ENCODE data around the gene RBBP5.

The RBBP5 gene

DNA sequence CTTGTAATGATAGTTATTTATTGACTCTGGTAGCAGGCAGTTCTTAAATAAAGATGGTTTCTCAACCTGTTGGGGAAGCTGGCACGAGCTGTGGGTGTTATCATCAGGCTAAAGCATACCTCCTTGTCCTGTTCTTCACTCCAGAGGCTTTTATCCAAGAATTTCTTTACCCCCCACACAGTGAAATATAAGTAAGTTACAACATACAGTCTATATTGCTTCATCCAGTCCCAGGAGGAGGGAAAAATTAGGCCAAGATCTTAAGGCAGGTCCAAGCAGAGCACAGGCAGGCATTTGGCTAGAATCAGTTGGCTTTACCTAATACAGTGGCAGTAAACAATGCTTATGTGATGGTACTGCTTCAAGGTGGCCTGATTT is 43.9 kb downstream of the RBBP5 start:
- in situ Hi-C loops (cut with HindIII; ENCODE audit: low pct_unique_long_range_greater_than_20kb, low sequenced_read_pairs): no loop called here
- DNase-seq (ENCODE audit: low read depth in 1 of 2, low spot score in 1 of 2): no peak
- no peak for TF ChIP-seq JUND (IDR thresholded peaks at IDR 0.05; ENCODE audit: low read depth)

- no peak for DNase-seq (ENCODE audit: low read depth in 1 of 2, low spot score in 1 of 2)
- in situ Hi-C loops (cut with HindIII; ENCODE audit: low pct_unique_long_range_greater_than_20kb, low sequenced_read_pairs): no loop called here
- TF ChIP-seq JUND (IDR thresholded peaks at IDR 0.05; ENCODE audit: low read depth): no peak
Measured at GRCh38 chr1:205077158-205077933, 44.4 kb downstream of the RBBP5 start.

DNA sequence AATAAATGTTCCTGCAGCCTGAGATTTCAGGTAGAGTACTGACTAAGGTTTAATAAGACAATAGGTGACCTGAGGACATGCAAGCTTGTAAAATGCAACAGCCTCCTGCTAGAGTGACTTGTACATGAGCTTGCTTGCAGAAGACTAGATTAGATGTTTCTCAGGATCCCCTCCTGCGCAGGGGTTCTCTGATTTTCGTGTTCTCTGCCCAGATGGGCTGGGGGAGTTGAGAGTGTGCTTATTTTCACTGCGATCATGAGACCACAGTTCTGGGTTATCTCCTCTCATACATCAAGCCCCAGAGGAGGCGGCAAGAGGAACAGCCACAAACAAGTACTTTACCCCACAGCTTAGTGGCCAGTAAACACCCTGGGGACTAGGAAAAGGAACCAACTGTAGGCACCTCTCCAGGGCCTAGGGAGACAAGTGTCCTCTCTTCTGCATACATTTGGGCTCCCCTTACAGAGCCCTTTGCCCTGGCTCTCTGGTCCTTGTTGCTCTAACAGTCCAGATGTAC is 45.5 kb downstream of the RBBP5 start:
- in situ Hi-C loops (cut with HindIII; ENCODE audit: low pct_unique_long_range_greater_than_20kb, low sequenced_read_pairs): no loop called here
- peak in 1 of 2 experiments; percentile 24 for DNase-seq (ENCODE audit: low read depth in 1 of 2, low spot score in 1 of 2)
- TF ChIP-seq JUND (IDR thresholded peaks at IDR 0.05; ENCODE audit: low read depth): no peak

DNA sequence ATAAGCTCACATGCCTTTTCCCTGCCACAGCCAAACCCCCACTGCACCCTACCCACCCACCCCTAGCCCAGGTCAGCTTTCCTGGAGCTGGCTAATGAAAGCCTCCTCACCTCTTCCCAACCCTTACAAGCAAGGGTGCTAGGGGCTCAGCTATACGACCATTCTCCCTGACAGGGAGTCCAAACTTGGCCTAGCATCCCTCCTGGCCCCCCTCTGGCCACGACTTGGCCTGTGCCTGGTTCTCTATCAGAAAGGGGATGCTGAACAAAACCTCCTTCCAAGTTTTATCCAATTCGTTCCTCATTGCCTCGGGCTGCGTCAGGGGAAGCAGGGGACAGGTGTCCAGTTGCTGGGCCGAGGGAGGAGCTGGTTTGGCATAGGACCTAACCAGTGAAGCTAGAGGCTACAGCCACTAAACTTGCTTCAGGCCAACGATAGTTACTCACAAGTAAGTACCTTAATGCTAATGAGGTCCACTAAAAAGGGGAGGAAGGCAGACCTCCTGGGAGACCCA is 46.1 kb downstream of the RBBP5 start:
- no peak for TF ChIP-seq JUND (IDR thresholded peaks at IDR 0.05; ENCODE audit: low read depth)
- in situ Hi-C loops (cut with HindIII; ENCODE audit: low pct_unique_long_range_greater_than_20kb, low sequenced_read_pairs): no loop called here
- DNase-seq (ENCODE audit: low read depth in 1 of 2, low spot score in 1 of 2): no peak

GRCh38 chr1:205074513-205074912 is 47.3 kb downstream of the RBBP5 start:
- in situ Hi-C loops (cut with HindIII; ENCODE audit: low pct_unique_long_range_greater_than_20kb, low sequenced_read_pairs): no loop called here
- DNase-seq (ENCODE audit: low read depth in 1 of 2, low spot score in 1 of 2): no peak
- no peak for TF ChIP-seq JUND (IDR thresholded peaks at IDR 0.05; ENCODE audit: low read depth)

DNA sequence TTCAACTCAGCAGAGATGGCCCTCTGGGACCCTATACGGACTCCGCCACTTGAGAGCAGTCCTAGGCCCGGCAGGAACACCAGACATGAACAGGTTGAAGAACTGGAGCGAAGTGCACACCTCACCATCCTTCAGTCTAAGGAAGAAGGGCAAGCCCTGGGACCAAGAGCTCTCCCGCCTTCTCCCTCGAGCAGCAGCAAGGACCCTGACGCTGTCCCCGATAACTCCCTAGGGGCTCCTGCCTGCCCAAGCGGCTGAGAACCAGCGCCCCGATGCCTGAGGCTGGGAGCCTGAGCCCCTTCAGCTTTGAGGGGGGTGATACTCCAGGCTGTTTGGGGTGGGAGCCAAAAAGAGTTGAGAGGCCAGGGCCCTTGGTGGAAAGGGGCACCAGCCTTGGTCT is 47.7 kb downstream of the RBBP5 start:
- TF ChIP-seq JUND (IDR thresholded peaks at IDR 0.05; ENCODE audit: low read depth): no peak
- DNase-seq (ENCODE audit: low read depth in 1 of 2, low spot score in 1 of 2): no peak
- in situ Hi-C loops (cut with HindIII; ENCODE audit: low pct_unique_long_range_greater_than_20kb, low sequenced_read_pairs): no loop called here

GRCh38 chr1:205073511-205073910 is 48.3 kb downstream of the RBBP5 start:
- no peak for TF ChIP-seq JUND (IDR thresholded peaks at IDR 0.05; ENCODE audit: low read depth)
- no peak for DNase-seq (ENCODE audit: low read depth in 1 of 2, low spot score in 1 of 2)
- in situ Hi-C loops (cut with HindIII; ENCODE audit: low pct_unique_long_range_greater_than_20kb, low sequenced_read_pairs): no loop called here

GRCh38 chr1:205072881-205073280 is 48.9 kb downstream of the RBBP5 start:
- TF ChIP-seq JUND (IDR thresholded peaks at IDR 0.05; ENCODE audit: low read depth): no peak
- DNase-seq (ENCODE audit: low read depth in 1 of 2, low spot score in 1 of 2): no peak
- in situ Hi-C loops (cut with HindIII; ENCODE audit: low pct_unique_long_range_greater_than_20kb, low sequenced_read_pairs): no loop called here

DNA sequence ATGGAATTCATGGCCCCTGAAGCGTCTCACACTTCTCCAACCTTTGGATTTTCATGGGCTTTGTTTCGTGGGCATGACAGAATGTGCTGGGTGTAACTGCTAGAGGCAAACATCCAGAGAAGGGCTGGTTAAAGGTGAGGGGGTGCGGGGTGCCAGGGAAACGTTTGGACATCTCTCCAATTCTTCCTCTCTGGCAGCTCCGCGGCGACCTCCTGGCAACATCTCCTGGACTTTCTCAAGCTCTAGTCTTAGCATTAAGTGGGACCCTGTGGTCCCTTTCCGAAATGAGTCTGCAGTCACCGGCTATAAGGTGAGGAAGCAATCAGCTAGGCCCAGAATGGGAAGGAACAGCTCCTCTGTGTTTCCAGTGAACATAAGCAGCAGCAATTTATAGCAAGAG is 49.5 kb downstream of the RBBP5 start:
- in situ Hi-C loops (cut with HindIII; ENCODE audit: low pct_unique_long_range_greater_than_20kb, low sequenced_read_pairs): no loop called here
- no peak for DNase-seq (ENCODE audit: low read depth in 1 of 2, low spot score in 1 of 2)
- no peak for TF ChIP-seq JUND (IDR thresholded peaks at IDR 0.05; ENCODE audit: low read depth)

DNA sequence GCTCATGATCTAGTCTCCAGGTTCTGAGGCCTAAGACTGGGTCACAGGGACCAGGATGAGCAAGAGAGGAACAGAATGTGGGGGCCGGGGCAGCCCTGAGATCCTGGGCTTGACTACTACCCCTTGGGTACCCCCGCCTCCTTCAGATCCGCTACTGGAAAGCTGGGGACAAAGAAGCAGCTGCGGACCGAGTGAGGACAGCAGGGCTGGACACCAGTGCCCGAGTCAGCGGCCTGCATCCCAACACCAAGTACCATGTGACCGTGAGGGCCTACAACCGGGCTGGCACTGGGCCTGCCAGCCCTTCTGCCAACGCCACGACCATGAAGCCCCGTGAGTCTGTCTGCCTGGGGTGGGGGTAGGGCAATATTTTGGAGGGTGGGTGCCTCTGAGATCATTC is 50.0 kb downstream of the RBBP5 start:
- DNase-seq (ENCODE audit: low read depth in 1 of 2, low spot score in 1 of 2): no peak
- no peak for TF ChIP-seq JUND (IDR thresholded peaks at IDR 0.05; ENCODE audit: low read depth)
- in situ Hi-C loops (cut with HindIII; ENCODE audit: low pct_unique_long_range_greater_than_20kb, low sequenced_read_pairs): no loop called here

DNA sequence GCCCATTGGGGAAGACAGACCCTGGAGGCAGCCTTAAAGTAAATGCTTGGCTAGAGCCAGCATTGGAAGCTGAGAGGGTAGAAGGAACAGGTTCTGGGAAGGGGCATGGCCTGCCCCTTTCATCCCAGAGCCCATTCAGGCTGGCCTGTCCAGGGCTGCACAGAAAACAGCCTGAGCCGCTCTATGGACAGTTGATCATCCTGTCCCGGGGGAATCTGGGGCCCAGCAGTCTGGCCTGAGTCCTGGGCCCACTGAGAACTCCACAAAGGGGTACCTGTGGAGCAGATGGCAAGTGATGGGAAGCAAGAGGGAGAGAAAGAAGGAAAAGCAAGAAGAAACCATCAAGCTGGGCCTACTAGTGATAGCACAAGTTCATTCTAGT is 50.8 kb downstream of the RBBP5 start:
- in situ Hi-C loops (cut with HindIII; ENCODE audit: low pct_unique_long_range_greater_than_20kb, low sequenced_read_pairs): no loop called here
- no peak for TF ChIP-seq JUND (IDR thresholded peaks at IDR 0.05; ENCODE audit: low read depth)
- no peak for DNase-seq (ENCODE audit: low read depth in 1 of 2, low spot score in 1 of 2)

GRCh38 chr1:205069371-205070125 is 52.2 kb downstream of the RBBP5 start:
- no peak for TF ChIP-seq JUND (IDR thresholded peaks at IDR 0.05; ENCODE audit: low read depth)
- in situ Hi-C loops (cut with HindIII; ENCODE audit: low pct_unique_long_range_greater_than_20kb, low sequenced_read_pairs): no loop called here
- no peak for DNase-seq (ENCODE audit: low read depth in 1 of 2, low spot score in 1 of 2)

DNA sequence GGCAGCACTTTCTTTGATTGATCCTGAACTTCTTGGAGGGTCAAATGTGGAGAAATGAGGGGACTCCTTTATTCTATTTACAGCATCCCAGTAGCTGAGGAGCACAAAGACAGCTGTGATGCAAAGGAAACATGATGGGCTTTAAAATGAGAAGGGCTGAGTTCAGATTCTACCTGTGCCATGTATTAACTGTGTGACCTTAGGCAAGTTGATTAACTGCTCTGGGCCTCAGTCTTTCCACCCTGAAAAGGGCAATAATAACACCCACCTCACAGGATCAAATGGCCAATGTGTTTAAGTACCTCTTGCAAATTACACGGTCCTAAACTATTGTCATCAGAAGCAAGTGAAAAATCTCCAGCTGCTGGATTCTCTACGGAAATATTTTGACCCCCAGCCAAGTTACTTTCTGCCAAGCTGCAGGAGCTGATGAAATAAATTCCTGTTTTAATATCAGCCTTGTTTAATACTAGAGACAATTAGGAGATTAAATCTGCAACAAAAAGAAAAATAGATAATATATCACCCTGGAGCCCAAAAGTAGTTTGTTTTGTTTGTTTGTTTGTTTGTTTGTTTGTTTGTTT is 53.2 kb downstream of the RBBP5 start:
- no peak for DNase-seq (ENCODE audit: low read depth in 1 of 2, low spot score in 1 of 2)
- no peak for TF ChIP-seq JUND (IDR thresholded peaks at IDR 0.05; ENCODE audit: low read depth)
- in situ Hi-C loops (cut with HindIII; ENCODE audit: low pct_unique_long_range_greater_than_20kb, low sequenced_read_pairs): no loop called here
